Measurements from ENCODE around the gene ETV2.
"Not testable (repeated sequence)": the region's sequence is repeated elsewhere in the genome, so short reads cannot be mapped to it uniquely, and the experiment has no call there.

The ETV2 gene

GRCh38 chr19:35654828-35655227, 13.3 kb downstream of the ETV2 start:
- in situ Hi-C loops (cut with HindIII; ENCODE audit: low sequenced_read_pairs) = loop anchor here (5.0 kb wide), 1 partner anchor 42 kb away; no protein-coding TSS in a partner anchor

- in situ Hi-C loops (cut with HindIII; ENCODE audit: low sequenced_read_pairs) = loop anchor here (5.0 kb wide), 1 partner anchor 42 kb away; no protein-coding TSS in a partner anchor
Measured at GRCh38 chr19:35655600-35655999, 14.1 kb downstream of the ETV2 start.

DNA sequence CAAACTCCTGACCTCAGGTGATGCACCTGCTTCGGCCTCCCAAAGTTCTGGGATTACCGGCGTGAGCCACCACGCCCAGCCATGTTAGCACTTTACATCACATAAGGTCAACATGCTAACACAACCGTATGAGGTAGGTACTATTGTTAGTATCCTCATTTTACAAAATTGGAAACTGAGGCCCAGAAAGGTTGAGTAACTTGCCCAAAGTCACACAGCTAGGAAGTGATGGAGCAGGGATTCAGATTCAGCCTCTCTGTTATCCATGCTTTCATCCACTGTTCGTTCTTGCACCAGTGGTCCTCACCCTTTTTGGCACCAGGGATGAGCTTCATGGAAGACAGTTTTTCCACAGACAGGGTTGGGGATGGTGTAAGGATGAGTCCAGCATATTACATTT, 15.2 kb downstream of the ETV2 start:
- in situ Hi-C loops (cut with HindIII; ENCODE audit: low sequenced_read_pairs) = loop anchor here (5.0 kb wide), 1 partner anchor 41 kb away; no protein-coding TSS in a partner anchor

- in situ Hi-C loops (cut with HindIII; ENCODE audit: low sequenced_read_pairs) = loop anchor here (5.0 kb wide), 1 partner anchor 39 kb away; no protein-coding TSS in a partner anchor
Measured at GRCh38 chr19:35657904-35658700, 16.6 kb downstream of the ETV2 start.

DNA sequence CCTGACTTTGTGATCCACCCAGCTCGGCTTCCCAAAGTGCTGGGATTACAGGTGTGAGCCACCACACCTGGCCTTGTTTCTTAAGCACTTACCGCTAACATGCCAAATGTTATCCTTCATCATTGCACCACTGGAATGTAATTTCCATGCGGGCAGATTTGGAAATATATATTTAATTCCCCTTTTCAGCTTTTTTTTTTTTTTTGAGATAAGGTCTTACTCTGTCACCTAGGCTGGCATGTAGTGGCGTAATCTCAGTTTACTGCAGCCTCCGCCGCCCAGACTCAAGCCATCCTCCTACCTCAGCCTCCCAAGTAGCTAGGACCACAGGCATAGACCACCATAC, 20.4 kb downstream of the ETV2 start:
- in situ Hi-C loops (cut with HindIII; ENCODE audit: low sequenced_read_pairs) = no loop called here

GRCh38 chr19:35663981-35664380, 22.4 kb downstream of the ETV2 start:
- in situ Hi-C loops (cut with HindIII; ENCODE audit: low sequenced_read_pairs) = no loop called here

GRCh38 chr19:35665157-35665556, 23.6 kb downstream of the ETV2 start:
- in situ Hi-C loops (cut with HindIII; ENCODE audit: low sequenced_read_pairs) = no loop called here

DNA sequence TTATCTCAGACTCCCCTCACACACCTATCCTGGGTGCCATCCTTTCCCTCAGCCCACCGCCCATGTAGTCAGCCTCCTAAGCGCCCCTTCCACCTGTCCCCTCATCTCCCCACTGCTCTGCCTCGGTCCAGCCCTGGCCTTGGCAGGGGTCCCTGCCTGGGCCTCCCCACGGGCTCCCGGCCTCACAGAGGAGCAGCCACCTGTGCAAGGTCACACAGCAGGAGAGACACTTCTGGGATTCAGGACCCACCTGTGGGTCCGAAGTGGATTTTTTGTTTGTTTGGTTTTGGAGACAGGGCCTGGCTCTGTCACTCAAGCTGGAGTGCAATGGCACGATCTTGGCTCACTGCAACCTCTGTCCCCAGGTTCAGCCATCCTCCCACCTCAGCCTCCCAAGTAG, 24.1 kb downstream of the ETV2 start:
- in situ Hi-C loops (cut with HindIII; ENCODE audit: low sequenced_read_pairs) = no loop called here

DNA sequence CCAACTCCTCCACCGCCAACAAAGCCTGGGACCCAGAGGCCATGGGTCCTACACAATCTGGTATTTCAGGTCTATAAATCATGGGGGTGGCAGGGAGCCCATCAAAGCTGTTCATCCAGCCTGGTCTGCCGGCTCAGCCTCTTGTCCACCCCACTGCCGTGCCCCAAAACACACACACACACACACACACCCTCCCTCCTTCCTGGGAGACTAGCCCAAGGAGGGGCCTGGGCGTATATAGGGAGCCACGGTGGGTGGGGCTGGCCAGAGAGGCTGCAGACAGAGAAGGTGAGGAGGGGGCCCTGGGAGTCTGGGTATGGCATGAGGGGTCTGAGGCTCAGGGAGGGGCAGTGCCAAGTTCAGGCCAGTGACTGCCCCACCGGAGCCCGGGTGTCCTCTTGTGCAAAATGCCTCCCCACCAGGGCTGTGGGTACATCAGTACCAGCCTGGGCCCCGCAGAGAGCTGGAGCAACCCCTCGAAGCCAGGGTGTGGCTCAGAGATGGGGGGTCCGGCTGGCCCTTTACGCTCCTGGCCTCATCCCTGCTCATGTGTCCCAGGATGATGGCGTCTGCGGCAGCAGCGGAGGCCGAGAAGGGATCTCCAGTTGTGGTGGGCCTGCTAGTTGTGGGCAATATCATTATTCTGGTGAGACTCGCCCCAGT, 24.8 kb downstream of the ETV2 start, which contains the start of gene UPK1A:
Gene UPK1A (plus strand): TSS at position 267 of the 663 bp plus-strand sequence. CDS start 296 bp downstream, at position 563.
- in situ Hi-C loops (cut with HindIII; ENCODE audit: low sequenced_read_pairs) = no loop called here

DNA sequence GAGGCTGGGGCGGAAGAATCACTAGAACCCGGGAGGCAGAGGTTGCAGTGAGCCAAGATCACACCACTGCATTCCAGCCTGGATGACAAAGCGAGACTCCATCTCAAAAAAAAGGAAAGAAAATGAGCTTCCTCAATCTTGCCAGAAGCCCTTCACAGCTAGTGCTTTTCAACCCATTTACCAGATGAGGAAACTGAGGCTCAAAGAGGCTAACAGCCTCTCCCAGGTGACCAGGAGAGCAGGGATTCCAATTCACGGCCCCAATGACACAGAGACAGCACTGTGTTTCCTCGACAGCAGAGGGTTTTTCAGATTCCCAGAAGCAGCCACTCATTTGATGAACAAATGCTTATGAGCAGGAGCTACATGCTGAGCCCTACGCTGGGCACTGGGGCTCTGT, 28.0 kb downstream of the ETV2 start:
- in situ Hi-C loops (cut with HindIII; ENCODE audit: low sequenced_read_pairs) = no loop called here

GRCh38 chr19:35669974-35670373, 28.4 kb downstream of the ETV2 start:
- in situ Hi-C loops (cut with HindIII; ENCODE audit: low sequenced_read_pairs) = no loop called here

DNA sequence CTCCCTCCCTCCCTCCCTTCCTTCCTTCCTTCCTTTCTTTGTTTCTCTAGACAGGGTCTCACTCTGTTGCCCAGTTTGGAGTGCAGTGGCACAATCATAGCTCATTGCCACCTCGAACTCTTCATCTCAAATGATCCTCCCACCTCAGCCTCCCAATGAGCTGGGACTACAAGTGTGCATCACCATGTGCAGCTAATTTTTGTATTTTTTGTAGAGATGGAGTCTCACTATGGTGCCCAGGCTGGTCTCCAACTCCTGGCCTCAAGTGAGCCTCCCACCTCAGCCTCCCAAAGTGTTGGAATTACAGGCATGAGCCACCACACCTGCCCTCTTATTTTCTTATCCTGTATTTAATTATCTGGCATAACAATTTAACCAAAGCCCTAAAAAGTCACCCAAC, 29.1 kb downstream of the ETV2 start:
- in situ Hi-C loops (cut with HindIII; ENCODE audit: low sequenced_read_pairs) = no loop called here

- in situ Hi-C loops (cut with HindIII; ENCODE audit: low sequenced_read_pairs) = no loop called here
Measured at GRCh38 chr19:35671818-35672217, 30.3 kb downstream of the ETV2 start.

GRCh38 chr19:35673121-35673804, 31.7 kb downstream of the ETV2 start:
- in situ Hi-C loops (cut with HindIII; ENCODE audit: low sequenced_read_pairs) = no loop called here

DNA sequence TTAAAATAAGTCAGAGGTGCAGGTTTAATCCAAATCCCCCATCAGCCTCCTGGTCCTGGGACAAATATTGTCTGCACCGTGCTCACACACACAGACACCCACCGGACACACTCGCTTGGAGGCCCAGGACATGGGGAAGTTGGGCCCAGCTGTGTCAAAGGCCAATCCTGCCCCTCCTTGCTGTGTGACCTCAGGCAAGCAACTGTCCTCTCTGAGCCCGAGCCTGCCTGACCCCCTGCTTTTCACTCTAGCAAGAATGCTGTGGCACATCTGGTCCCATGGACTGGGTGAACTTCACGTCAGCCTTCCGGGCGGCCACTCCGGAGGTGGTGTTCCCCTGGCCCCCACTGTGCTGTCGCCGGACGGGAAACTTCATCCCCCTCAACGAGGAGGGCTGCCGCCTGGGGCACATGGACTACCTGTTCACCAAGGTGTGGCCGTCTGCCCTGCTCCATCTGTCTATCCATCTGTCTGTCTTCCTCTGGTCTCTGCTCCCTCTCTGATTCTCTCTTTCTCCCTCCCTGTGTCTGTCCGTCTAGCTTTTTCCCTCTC, 34.1 kb downstream of the ETV2 start:
- in situ Hi-C loops (cut with HindIII; ENCODE audit: low sequenced_read_pairs) = no loop called here

GRCh38 chr19:35689836-35690235, 48.3 kb downstream of the ETV2 start:
- in situ Hi-C loops (cut with HindIII; ENCODE audit: low sequenced_read_pairs) = no loop called here

DNA sequence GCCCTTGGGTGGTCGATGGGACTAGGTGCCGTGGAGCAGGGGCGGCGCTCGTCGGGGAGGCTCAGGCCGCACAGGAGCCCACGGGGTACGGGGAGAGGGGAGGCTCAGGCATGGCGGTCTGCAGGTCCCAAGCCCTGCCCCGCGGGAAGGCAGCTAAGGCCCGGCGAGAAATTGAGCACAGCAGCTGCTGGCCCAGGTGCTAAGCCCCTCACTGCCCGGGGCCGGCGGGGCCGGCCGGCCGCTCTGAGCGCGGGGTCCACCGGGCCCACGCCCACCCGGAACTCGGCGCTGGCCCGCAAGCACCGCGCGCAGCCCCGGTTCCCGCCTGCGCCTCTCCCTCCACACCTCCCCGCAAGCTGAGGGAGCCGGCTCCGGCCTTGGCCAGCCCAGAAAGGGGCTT, 49.6 kb downstream of the ETV2 start:
- in situ Hi-C loops (cut with HindIII; ENCODE audit: low sequenced_read_pairs) = not testable (repeated sequence)

DNA sequence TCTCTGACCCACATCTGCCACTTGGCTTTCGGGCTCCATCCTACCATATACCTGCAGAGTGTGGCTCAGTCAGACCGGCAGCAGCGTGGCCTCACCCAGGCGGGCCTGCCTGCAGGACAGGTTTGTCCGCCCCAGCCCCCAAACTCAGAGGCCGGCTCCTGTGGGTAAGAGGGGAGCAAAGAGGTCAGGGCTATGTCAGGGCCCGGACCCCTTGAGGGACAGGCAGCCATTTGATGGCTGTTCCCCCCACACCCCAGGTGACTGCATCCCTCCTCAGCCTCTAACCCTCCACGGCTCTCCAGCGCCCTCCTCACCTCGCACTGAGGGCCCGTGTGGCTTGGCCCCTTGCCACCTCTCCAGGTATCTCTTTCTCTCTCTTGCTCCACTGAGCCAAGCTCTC, 50.5 kb downstream of the ETV2 start:
- in situ Hi-C loops (cut with HindIII; ENCODE audit: low sequenced_read_pairs) = no loop called here

GRCh38 chr19:35693422-35693821, 51.9 kb downstream of the ETV2 start:
- in situ Hi-C loops (cut with HindIII; ENCODE audit: low sequenced_read_pairs) = no loop called here

DNA sequence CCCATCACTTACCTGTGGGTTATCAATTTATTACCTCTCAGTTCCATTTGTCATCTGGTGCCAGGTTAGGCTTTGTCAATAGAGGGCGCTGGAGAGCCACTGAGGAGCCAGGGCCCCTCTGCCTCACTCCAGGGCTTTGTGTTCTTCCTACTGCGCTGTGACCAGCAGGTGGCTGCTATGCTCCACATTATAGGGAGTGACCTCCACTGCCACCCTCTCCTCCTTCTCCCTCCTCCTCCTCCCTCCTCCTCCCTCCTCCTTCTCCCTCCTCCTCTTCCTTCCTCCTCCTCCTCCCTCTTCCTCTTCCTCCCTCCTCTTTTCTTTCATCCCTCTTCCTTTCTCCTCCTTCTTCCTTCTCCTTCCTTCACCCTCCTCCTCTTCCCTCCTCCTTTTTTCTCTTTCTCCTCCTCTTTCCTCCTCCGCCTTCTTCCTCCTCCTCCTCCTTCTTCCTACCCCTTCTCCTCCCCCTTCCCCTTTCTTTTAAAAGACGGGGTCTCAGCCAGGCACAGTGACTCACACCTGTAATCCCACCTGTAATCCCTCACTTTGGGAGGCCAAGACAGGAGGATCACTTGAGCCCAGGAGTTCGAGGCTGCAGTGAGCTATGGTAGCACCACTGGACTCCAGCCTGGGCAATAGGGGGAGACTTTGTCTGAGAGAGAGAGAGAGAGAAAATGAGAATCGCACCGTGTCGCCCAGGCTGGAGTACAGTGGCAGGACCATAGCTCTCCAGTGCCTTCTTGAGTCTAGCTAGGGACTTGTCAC, 52.5 kb downstream of the ETV2 start:
- in situ Hi-C loops (cut with HindIII; ENCODE audit: low sequenced_read_pairs) = no loop called here
